ENCODE data around the gene RNF130. TPM values are rescaled to one million over a fixed set of nuclear protein-coding genes. Genes with fewer than 3 reads are reported as not detected.

The RNF130 gene
- total RNA-seq, 2 donors from 2014 or later: 83.9 to 151 TPM

GRCh38 chr5:179927824-179928223, 143.7 kb downstream of the RNF130 start:
- Histone ChIP-seq H3K4me3 (no peak overlapping the region), H3K27me3 (replicated peaks; ENCODE audit: insufficient read depth) (no peaks in the 10 kb centered on the region), H3K27ac (no peak overlapping the region), H3K4me1 (ENCODE audit: control insufficient read depth in 1 of 2, low read depth in 2 of 2) (no peaks in the 10 kb centered on the region), H3K9me3 (no peaks in the 10 kb centered on the region), H3K36me3 (no peaks in the 10 kb centered on the region)
- DNase-seq (ENCODE audit: low spot score) (no peak), ATAC-seq (ENCODE audit: insufficient number of reproducible peaks, low FRiP score, low read depth) (no peak)
- TF ChIP-seq CTCF (IDR thresholded peaks at IDR 0.05): no peak

- ATAC-seq (ENCODE audit: insufficient number of reproducible peaks, low FRiP score, low read depth): no peak
- Histone ChIP-seq H3K4me3 (no peak overlapping the region), H3K27me3 (replicated peaks; ENCODE audit: insufficient read depth) (no peaks in the 10 kb centered on the region), H3K4me1 (ENCODE audit: control insufficient read depth in 1 of 2, low read depth in 2 of 2) (no peaks in the 10 kb centered on the region), H3K27ac (no peak overlapping the region), H3K36me3 (no peaks in the 10 kb centered on the region), H3K9me3 (no peaks in the 10 kb centered on the region)
- no peak for DNase-seq (ENCODE audit: low spot score)
- TF ChIP-seq CTCF (IDR thresholded peaks at IDR 0.05): no peak
Observed at GRCh38 chr5:179926657-179927056, 144.9 kb downstream of the RNF130 start.

- H3K27ac ChIP-seq: no peak overlapping the region
- no peaks in the 10 kb centered on the region for H3K27me3 ChIP-seq (replicated peaks; ENCODE audit: insufficient read depth)
- H3K4me3 ChIP-seq: no peak overlapping the region
- no peaks in the 10 kb centered on the region for H3K9me3 ChIP-seq
- ATAC-seq (ENCODE audit: insufficient number of reproducible peaks, low FRiP score, low read depth): no peak
- no peak for TF ChIP-seq CTCF (IDR thresholded peaks at IDR 0.05)
- H3K4me1 ChIP-seq (ENCODE audit: control insufficient read depth in 1 of 2, low read depth in 2 of 2): no peaks in the 10 kb centered on the region
- no peaks in the 10 kb centered on the region for H3K36me3 ChIP-seq
- DNase-seq (ENCODE audit: low spot score): no peak
Observed at GRCh38 chr5:179923436-179923835, 148.1 kb downstream of the RNF130 start.

GRCh38 chr5:179920175-179920574, 151.4 kb downstream of the RNF130 start:
- H3K27ac ChIP-seq: no peak overlapping the region
- no peak for ATAC-seq (ENCODE audit: insufficient number of reproducible peaks, low FRiP score, low read depth)
- no peaks in the 10 kb centered on the region for H3K36me3 ChIP-seq
- no peaks in the 10 kb centered on the region for H3K9me3 ChIP-seq
- no peaks in the 10 kb centered on the region for H3K27me3 ChIP-seq (replicated peaks; ENCODE audit: insufficient read depth)
- no peaks in the 10 kb centered on the region for H3K4me1 ChIP-seq (ENCODE audit: control insufficient read depth in 1 of 2, low read depth in 2 of 2)
- TF ChIP-seq CTCF (IDR thresholded peaks at IDR 0.05): no peak
- no peak overlapping the region for H3K4me3 ChIP-seq
- DNase-seq (ENCODE audit: low spot score): no peak

- ATAC-seq (ENCODE audit: insufficient number of reproducible peaks, low FRiP score, low read depth) (no peak), DNase-seq (ENCODE audit: low spot score) (no peak)
- no peaks in the 10 kb centered on the region for H3K4me1 ChIP-seq (ENCODE audit: control insufficient read depth in 1 of 2, low read depth in 2 of 2)
- H3K27ac ChIP-seq: no peak overlapping the region
- no peak for TF ChIP-seq CTCF (IDR thresholded peaks at IDR 0.05)
- H3K36me3 ChIP-seq: no peaks in the 10 kb centered on the region
- H3K4me3 ChIP-seq: no peak overlapping the region
- no peaks in the 10 kb centered on the region for H3K9me3 ChIP-seq
- H3K27me3 ChIP-seq (replicated peaks; ENCODE audit: insufficient read depth): no peaks in the 10 kb centered on the region
Observed at GRCh38 chr5:179919487-179920060, 152.0 kb downstream of the RNF130 start.

Measured in thoracic aorta (tissue), 2 donors.